Measurements from ENCODE around the gene PHACTR3. TPM values are rescaled to one million over a fixed set of nuclear protein-coding genes. Genes with fewer than 3 reads are reported as not detected.

PHACTR3 gene
- total and polyA plus RNA-seq, 4 donors, result 0.14 to 0.42 (median 0.17) TPM

GRCh38 chr20:59782986-59783640 is 178.8 kb downstream of the PHACTR3 start:
- Histone ChIP-seq H3K36me3 (ENCODE audit: control insufficient read depth in 4 of 4, insufficient read depth in 3 of 4, low read depth in 1 of 4, low read length in 3 of 4) (no peaks in the 10 kb centered on the region), H3K4me1 (ENCODE audit: control insufficient read depth in 4 of 4, insufficient read depth in 4 of 4, low read length in 3 of 4) (no peaks in the 10 kb centered on the region), H3K9me3 (ENCODE audit: control insufficient read depth in 4 of 4, low read length in 3 of 4) (no peaks in the 10 kb centered on the region), H3K27me3 (ENCODE audit: control insufficient read depth in 4 of 4, insufficient read depth in 4 of 4, low read length in 3 of 4) (peaks cover 0 to 2% (median 0%) of the 10 kb centered on the region in 4 donors), H3K27ac (ENCODE audit: low read depth in 1 of 2, low read length in 2 of 2) (no peak overlapping the region), H3K9ac (ENCODE audit: low read depth in 1 of 2, low read length in 2 of 2) (no peak overlapping the region), H3K4me3 (ENCODE audit: low read depth in 1 of 3, low read length in 3 of 3) (no peak overlapping the region)
- peak; percentile 55 for DNase-seq (ENCODE audit: low spot score)
- TF ChIP-seq HNF4G (IDR thresholded peaks at IDR 0.05) (no peak), RAD21 (IDR thresholded peaks at IDR 0.05) (peak; percentile 65 to 71)
- TF ChIP-seq, protein P1, sequence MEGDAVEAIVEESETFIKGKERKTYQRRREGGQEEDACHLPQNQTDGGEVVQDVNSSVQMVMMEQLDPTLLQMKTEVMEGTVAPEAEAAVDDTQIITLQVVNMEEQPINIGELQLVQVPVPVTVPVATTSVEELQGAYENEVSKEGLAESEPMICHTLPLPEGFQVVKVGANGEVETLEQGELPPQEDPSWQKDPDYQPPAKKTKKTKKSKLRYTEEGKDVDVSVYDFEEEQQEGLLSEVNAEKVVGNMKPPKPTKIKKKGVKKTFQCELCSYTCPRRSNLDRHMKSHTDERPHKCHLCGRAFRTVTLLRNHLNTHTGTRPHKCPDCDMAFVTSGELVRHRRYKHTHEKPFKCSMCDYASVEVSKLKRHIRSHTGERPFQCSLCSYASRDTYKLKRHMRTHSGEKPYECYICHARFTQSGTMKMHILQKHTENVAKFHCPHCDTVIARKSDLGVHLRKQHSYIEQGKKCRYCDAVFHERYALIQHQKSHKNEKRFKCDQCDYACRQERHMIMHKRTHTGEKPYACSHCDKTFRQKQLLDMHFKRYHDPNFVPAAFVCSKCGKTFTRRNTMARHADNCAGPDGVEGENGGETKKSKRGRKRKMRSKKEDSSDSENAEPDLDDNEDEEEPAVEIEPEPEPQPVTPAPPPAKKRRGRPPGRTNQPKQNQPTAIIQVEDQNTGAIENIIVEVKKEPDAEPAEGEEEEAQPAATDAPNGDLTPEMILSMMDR (IDR thresholded peaks at IDR 0.05; ENCODE audit: low read depth, low read length, missing input control), result peak; percentile 69
- 27% methylated on average over 14 of the region's 14 CpGs for WGBS

GRCh38 chr20:59783641-59784010 is 179.3 kb downstream of the PHACTR3 start:
- no peak overlapping the region for H3K9ac ChIP-seq (ENCODE audit: low read depth in 1 of 2, low read length in 2 of 2)
- peaks cover 0 to 2% (median 0%) of the 10 kb centered on the region in 4 donors for H3K27me3 ChIP-seq (ENCODE audit: control insufficient read depth in 4 of 4, insufficient read depth in 4 of 4, low read length in 3 of 4)
- peak; percentile 5 for DNase-seq (ENCODE audit: low spot score)
- H3K36me3 ChIP-seq (ENCODE audit: control insufficient read depth in 4 of 4, insufficient read depth in 3 of 4, low read depth in 1 of 4, low read length in 3 of 4), result no peaks in the 10 kb centered on the region
- H3K4me3 ChIP-seq (ENCODE audit: low read depth in 1 of 3, low read length in 3 of 3), result no peak overlapping the region
- no peak overlapping the region for H3K27ac ChIP-seq (ENCODE audit: low read depth in 1 of 2, low read length in 2 of 2)
- H3K4me1 ChIP-seq (ENCODE audit: control insufficient read depth in 4 of 4, insufficient read depth in 4 of 4, low read length in 3 of 4), result no peaks in the 10 kb centered on the region
- whole genome bisulfite sequencing, result 76% methylated on average over 6 of the region's 6 CpGs
- TF ChIP-seq, protein P2, sequence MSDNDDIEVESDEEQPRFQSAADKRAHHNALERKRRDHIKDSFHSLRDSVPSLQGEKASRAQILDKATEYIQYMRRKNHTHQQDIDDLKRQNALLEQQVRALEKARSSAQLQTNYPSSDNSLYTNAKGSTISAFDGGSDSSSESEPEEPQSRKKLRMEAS (IDR thresholded peaks at IDR 0.05), result no peak
- TF ChIP-seq EGR1 (IDR thresholded peaks at IDR 0.05; ENCODE audit: low read depth in 2 of 2) (no peak), TAF1 (conservative IDR thresholded peaks at IDR 0.05) (no peak)
- TF ChIP-seq, protein P3, sequence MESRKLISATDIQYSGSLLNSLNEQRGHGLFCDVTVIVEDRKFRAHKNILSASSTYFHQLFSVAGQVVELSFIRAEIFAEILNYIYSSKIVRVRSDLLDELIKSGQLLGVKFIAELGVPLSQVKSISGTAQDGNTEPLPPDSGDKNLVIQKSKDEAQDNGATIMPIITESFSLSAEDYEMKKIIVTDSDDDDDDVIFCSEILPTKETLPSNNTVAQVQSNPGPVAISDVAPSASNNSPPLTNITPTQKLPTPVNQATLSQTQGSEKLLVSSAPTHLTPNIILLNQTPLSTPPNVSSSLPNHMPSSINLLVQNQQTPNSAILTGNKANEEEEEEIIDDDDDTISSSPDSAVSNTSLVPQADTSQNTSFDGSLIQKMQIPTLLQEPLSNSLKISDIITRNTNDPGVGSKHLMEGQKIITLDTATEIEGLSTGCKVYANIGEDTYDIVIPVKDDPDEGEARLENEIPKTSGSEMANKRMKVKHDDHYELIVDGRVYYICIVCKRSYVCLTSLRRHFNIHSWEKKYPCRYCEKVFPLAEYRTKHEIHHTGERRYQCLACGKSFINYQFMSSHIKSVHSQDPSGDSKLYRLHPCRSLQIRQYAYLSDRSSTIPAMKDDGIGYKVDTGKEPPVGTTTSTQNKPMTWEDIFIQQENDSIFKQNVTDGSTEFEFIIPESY (IDR thresholded peaks at IDR 0.05), result no peak
- H3K9me3 ChIP-seq (ENCODE audit: control insufficient read depth in 4 of 4, low read length in 3 of 4), result no peaks in the 10 kb centered on the region

- no peak for DNase-seq (ENCODE audit: low spot score)
- H3K27me3 ChIP-seq (ENCODE audit: control insufficient read depth in 4 of 4, insufficient read depth in 4 of 4, low read length in 3 of 4), result no peaks in the 10 kb centered on the region
- no peaks in the 10 kb centered on the region for H3K36me3 ChIP-seq (ENCODE audit: control insufficient read depth in 4 of 4, insufficient read depth in 3 of 4, low read depth in 1 of 4, low read length in 3 of 4)
- no peak overlapping the region for H3K9ac ChIP-seq (ENCODE audit: low read depth in 1 of 2, low read length in 2 of 2)
- no peaks in the 10 kb centered on the region for H3K9me3 ChIP-seq (ENCODE audit: control insufficient read depth in 4 of 4, low read length in 3 of 4)
- H3K4me1 ChIP-seq (ENCODE audit: control insufficient read depth in 4 of 4, insufficient read depth in 4 of 4, low read length in 3 of 4), result no peaks in the 10 kb centered on the region
- 90% methylated on average over 5 of the region's 5 CpGs for whole genome bisulfite sequencing
- no peak overlapping the region for H3K4me3 ChIP-seq (ENCODE audit: low read depth in 1 of 3, low read length in 3 of 3)
- H3K27ac ChIP-seq (ENCODE audit: low read depth in 1 of 2, low read length in 2 of 2), result no peak overlapping the region
- TF ChIP-seq NR2F2 (IDR thresholded peaks at IDR 0.05) (no peak), YY1 (IDR thresholded peaks at IDR 0.05) (no peak), ATF3 (IDR thresholded peaks at IDR 0.05) (no peak), GABPA (IDR thresholded peaks at IDR 0.05 in 1 of 2, conservative IDR thresholded peaks at IDR 0.05 in 1 of 2) (no peak), HNF4G (IDR thresholded peaks at IDR 0.05) (no peak), RXRA (IDR thresholded peaks at IDR 0.05) (no peak), RAD21 (IDR thresholded peaks at IDR 0.05) (no peak), HNF4A (conservative IDR thresholded peaks at IDR 0.05) (no peak), FOXA2 (IDR thresholded peaks at IDR 0.05) (no peak), FOXA1 (IDR thresholded peaks at IDR 0.05) (no peak)
- TF ChIP-seq, protein P2 (IDR thresholded peaks at IDR 0.05), result no peak
Measured at GRCh38 chr20:59784365-59784764, 180.0 kb downstream of the PHACTR3 start.

Data from liver (tissue), 9 donors.